22Rv1 (cell line): Measurements from ENCODE around the gene APBA2.

Experiments used
- H3K27ac ChIP-seq: fragments of 450-650 bp; 2 replicates; pipeline ENCODE4 v1.5.1; 2017
- CTCF ChIP-seq: fragments of 450-650 bp; IDR thresholded peaks from 2 replicates; pipeline ENCODE4 v1.5.1; 2017; ENCODE audit warnings: mild to moderate bottlenecking
- ZFX ChIP-seq: fragments of 450-650 bp; IDR thresholded peaks from 2 replicates; pipeline ENCODE4 v1.6.1; 2017; ENCODE audit warnings: antibody characterized with exemption, borderline replicate concordance

Gene APBA2

GRCh38 chr15:29134641-29135308, 249.0 kb downstream of the APBA2 start:
- no peak overlapping the region for H3K27ac ChIP-seq
- TF ChIP-seq ZFX = no peak
- TF ChIP-seq CTCF = no peak

- TF ChIP-seq ZFX (no peak), CTCF (no peak)
These were observed 249.5 kb downstream of the APBA2 start for GRCh38 chr15:29135309-29135657.

GRCh38 chr15:29135702-29136646, 250.2 kb downstream of the APBA2 start:
- H3K27ac ChIP-seq = no peak overlapping the region
- TF ChIP-seq ZFX (no peak), CTCF (no peak)

More at GRCh38 chr15:29135309-29135657, 249.5 kb downstream of the APBA2 start:
- H3K27ac ChIP-seq = no peak overlapping the region

- TF ChIP-seq CTCF (no peak), ZFX (no peak)
- H3K27ac ChIP-seq = no peak overlapping the region
These were observed 252.5 kb downstream of the APBA2 start for GRCh38 chr15:29138260-29138659.

GRCh38 chr15:29139072-29139471, 253.3 kb downstream of the APBA2 start:
- H3K27ac ChIP-seq = no peak overlapping the region
- TF ChIP-seq CTCF (no peak), ZFX (no peak)

- TF ChIP-seq CTCF (peak; percentile 98), ZFX (no peak)
- H3K27ac ChIP-seq = no peak overlapping the region
These were observed 254.0 kb downstream of the APBA2 start for GRCh38 chr15:29139540-29140459.
